Heart left ventricle (tissue), 16 donors: Measurements from ENCODE around the gene ANXA7. TPM values are rescaled to one million over a fixed set of nuclear protein-coding genes. Genes with fewer than 3 reads are reported as not detected.
"Not testable (repeated sequence)": the region's sequence is repeated elsewhere in the genome, so short reads cannot be mapped to it uniquely, and the experiment has no call there.

Experiments used
- ATAC-seq, 4 donors: fragments of 200-7000 bp; cut with Tn5 transposase; one replicate each; pipeline ENCODE4 v1.9.1; 2020 to 2022; ENCODE audit warnings: moderate library complexity in 4 of 4, mild to moderate bottlenecking in 3 of 4, moderate number of reproducible peaks in 1 of 4
- DNase-seq, 5 donors: peaks; one replicate each; pipeline ENCODE4 v3.0.0-alpha.2; 2020
- H3K27ac ChIP-seq, 12 donors: fragments of 200-600 bp; sonication (generic) in 4 of 12; one replicate each; pipeline versions ENCODE4 v1.5.0 to v1.8.0; 2016 to 2022; ENCODE audit warnings: mild to moderate bottlenecking in 2 of 12
- H3K27me3 ChIP-seq, 9 donors: fragments of 200-600 bp; sonication (generic) in 2 of 9; one replicate each; pipeline versions ENCODE4 v1.5.1 to v1.8.0; 2016 to 2022; ENCODE audit warnings: mild to moderate bottlenecking in 3 of 9
- H3K36me3 ChIP-seq, 9 donors: fragments of 200-600 bp; sonication (generic) in 2 of 9; one replicate each; pipeline versions ENCODE4 v1.5.0 to v1.8.0; 2018 to 2022; ENCODE audit warnings: mild to moderate bottlenecking in 2 of 9
- H3K4me1 ChIP-seq, 12 donors: fragments of 200-600 bp; sonication (generic) in 4 of 12; one replicate each; pipeline versions ENCODE4 v1.5.0 to v1.8.0; 2016 to 2022; ENCODE audit warnings: mild to moderate bottlenecking in 3 of 12
- H3K4me3 ChIP-seq, 12 donors: fragments of 200-600 bp; sonication (generic) in 4 of 12; one replicate each; pipeline versions ENCODE4 v1.5.0 to v1.8.0; 2017 to 2022; ENCODE audit warnings: mild to moderate bottlenecking in 9 of 12, moderate library complexity in 4 of 12
- H3K9me3 ChIP-seq, 12 donors: fragments of 200-600 bp; sonication (generic) in 4 of 12; one replicate each; pipeline versions ENCODE4 v1.5.0 to v1.8.0; 2016 to 2022; ENCODE audit warnings: mild to moderate bottlenecking in 1 of 12
- CTCF ChIP-seq, 12 donors: fragments of 200-600 bp; sonication (generic) in 4 of 12; IDR thresholded peaks; one replicate each; pipeline versions ENCODE4 v1.5.0 to v1.8.0; 2018 to 2022; ENCODE audit warnings: antibody characterized with exemption in 12 of 12, mild to moderate bottlenecking in 5 of 12
- POLR2A ChIP-seq, 2 donors: fragments of 450-650 bp; IDR thresholded peaks; one replicate each; pipeline ENCODE4 v1.6.1; 2017; ENCODE audit warnings: antibody characterized with exemption in 2 of 2, mild to moderate bottlenecking in 2 of 2, moderate library complexity in 2 of 2
- WGBS, 4 donors: extraction: QIAGEN DNeasy Blood & Tissue Kit in 2 of 4; methylation state at CpG; one replicate each; pipeline versions ENCODE4 v1.1.5 to v1.1.7; 2013 to 2018; 5-methylcytosine and 5-hydroxymethylcytosine counted together
- intact Hi-C, 10 donors: fragments of 100-400 bp; cut with DNase I; formaldehyde crosslinking; loops; one replicate each; pipeline versions ENCODE4 v1.11.1 to v1.14.2; 2022
- polyA plus RNA-seq, 2 donors: library from polyadenylated mRNA; stranded (reverse); fragments of 200-250 nt; gene quantifications; one replicate each; pipeline ENCODE4 v1.2.3, GENCODE V29; 2013
- total RNA-seq, 9 donors: library from RNA; depleted of rRNA in 2 of 9; stranded (reverse); fragments of >200 nt in 2 of 9; fragmentation: NEBNext Ultra II Directional in 3 of 9; extraction: Animal tissue kit (Norgen Biotek cat#: 25700) in 3 of 9; gene quantifications; one replicate each; pipeline versions ENCODE4 v1.1.0 to v1.2.4, GENCODE V29; 2016 to 2023
- donor health status: ischemic (EF 13 %, LVEDD 7.1; RV severe dilation, severe dysfunction).
- donor health status: healthy with polysubstance abuse.
- donor health status: DM: no; HTN: yes; CAD: no.
- donor health status: DM: no; HTN: no; CAD: no.
- donor health status: ischemic (EF 25% LVEDD 6.9; RV normal size, moderate dysfunction).
- donor health status: ischemic (EF 25% LVEDD 5.7; RV mildly dilated, moderate dysfunction).
- donor health status: healthy.
- donor health status: DM: yes; HTN: yes; CAD: no.
- donor health status: ischemic (EF 35%, LVEDD 5.7; RV mildly dilated, moderate dysfunction).
- donor health status: nonischemic (EF 11% LVEDD 7.7; RV severe dilation, severe dysfunction).
- donor health status: DM: yes; HTN: yes; CAD: no.
- donor health status: PGD.
- donor health status: ischemic (EF 29% LVEDD 5.4; RV normal size, mild dysfunction).
- donor health status: nonischemic (EF 23%, LVEDD 6.1; RV moderate dilation, normal function).

The ANXA7 gene
- total and polyA plus RNA-seq, 11 donors: 46.4 to 170 (median 121) TPM

- peaks cover 0 to 22% (median 2%) of the 10 kb centered on the region in 12 donors for H3K4me1 ChIP-seq
- DNase-seq (no peak), ATAC-seq (no peak)
- H3K9me3 ChIP-seq: no peaks in the 10 kb centered on the region
- peaks cover 0 to 68% (median 55%) of the 10 kb centered on the region in 9 donors for H3K36me3 ChIP-seq
- TF ChIP-seq CTCF (IDR thresholded peaks at IDR 0.05) (peak in 1 of 12 donors; percentile 12), POLR2A (IDR thresholded peaks at IDR 0.05) (no peak)
- intact Hi-C loops: no loop called here
- 93 to 99% (median 97%) methylated on average over 6 of the region's 6 CpGs for WGBS, 4 donors
- peak overlapping the region in 1 of 12 donors; percentile 3 for H3K27ac ChIP-seq
- H3K27me3 ChIP-seq: no peaks in the 10 kb centered on the region
- no peak overlapping the region for H3K4me3 ChIP-seq
These were observed 15.8 kb downstream of the ANXA7 start for GRCh38 chr10:73398024-73398423.

- 95 to 99% (median 97%) methylated on average over 3 of the region's 4 CpGs for WGBS, 4 donors
- intact Hi-C loops, DNase-seq, H3K27me3 ChIP-seq, H3K4me1 ChIP-seq, H3K4me3 ChIP-seq, H3K9me3 ChIP-seq, ATAC-seq, H3K27ac ChIP-seq: not testable (repeated sequence)
- H3K36me3 ChIP-seq: peaks cover 0 to 87% (median 74%) of the 10 kb centered on the region in 9 donors
These were observed 19.5 kb downstream of the ANXA7 start for GRCh38 chr10:73394325-73394724.

- DNase-seq (no peak), ATAC-seq (no peak)
- TF ChIP-seq POLR2A (IDR thresholded peaks at IDR 0.05) (no peak), CTCF (IDR thresholded peaks at IDR 0.05) (no peak)
- 82 to 89% (median 87%) methylated on average over 4 of the region's 4 CpGs for WGBS, 4 donors
- no peak overlapping the region for H3K4me3 ChIP-seq
- no peak overlapping the region for H3K27ac ChIP-seq
- no peaks in the 10 kb centered on the region for H3K9me3 ChIP-seq
- H3K36me3 ChIP-seq: peaks cover 0 to 93% (median 84%) of the 10 kb centered on the region in 9 donors
- no peaks in the 10 kb centered on the region for H3K27me3 ChIP-seq
- H3K4me1 ChIP-seq: no peaks in the 10 kb centered on the region
- intact Hi-C loops: no loop called here
These were observed 25.6 kb downstream of the ANXA7 start for GRCh38 chr10:73388228-73388627.

- no peak for ATAC-seq
- intact Hi-C loops: no loop called here
- H3K4me3 ChIP-seq: no peak overlapping the region
- no peak for DNase-seq
- peaks cover 0 to 100% (median 98%) of the 10 kb centered on the region in 9 donors for H3K36me3 ChIP-seq
- no peaks in the 10 kb centered on the region for H3K4me1 ChIP-seq
- TF ChIP-seq POLR2A (IDR thresholded peaks at IDR 0.05) (no peak), CTCF (IDR thresholded peaks at IDR 0.05) (no peak)
- no peaks in the 10 kb centered on the region for H3K27me3 ChIP-seq
- 94 to 98% (median 96%) methylated on average over 7 of the region's 7 CpGs for WGBS, 4 donors
- H3K9me3 ChIP-seq: no peaks in the 10 kb centered on the region
- no peak overlapping the region for H3K27ac ChIP-seq
These were observed 27.3 kb downstream of the ANXA7 start for GRCh38 chr10:73386583-73386982.

- no peak for ATAC-seq
- TF ChIP-seq POLR2A (IDR thresholded peaks at IDR 0.05): no peak
- no peak for TF ChIP-seq CTCF (IDR thresholded peaks at IDR 0.05)
- Histone ChIP-seq H3K27ac (no peak overlapping the region), H3K4me1 (peaks cover 0 to 5% (median 0%) of the 10 kb centered on the region in 12 donors), H3K27me3 (no peaks in the 10 kb centered on the region), H3K9me3 (no peaks in the 10 kb centered on the region), H3K4me3 (no peak overlapping the region), H3K36me3 (peaks cover 0 to 100% (median 95%) of the 10 kb centered on the region in 9 donors)
- 60 to 95% (median 76%) methylated on average over 1 of the region's 1 CpG for WGBS, 4 donors
- DNase-seq: no peak
- intact Hi-C loops: no loop called here
These were observed 34.7 kb downstream of the ANXA7 start for GRCh38 chr10:73379064-73379748.
